Smooth muscle cell (in vitro differentiated cells): ENCODE data around the gene INO80E. TPM values are rescaled to one million over a fixed set of nuclear protein-coding genes. Genes with fewer than 3 reads are reported as not detected.

Experiments used
- DNase-seq: peaks from one replicate; lab custom pipeline; 2025; ENCODE audit not compliant: unreplicated experiment; lab: John Stamatoyannopoulos, UW
- H2AFZ ChIP-seq: fragments of 200-600 bp; sonication (generic); 2 replicates; pipeline ENCODE4 v1.6.0; 2016; ENCODE audit warnings: antibody characterized with exemption, low read depth, mild to moderate bottlenecking
- H3F3A ChIP-seq: fragments of 200-600 bp; sonication (generic); 2 replicates; pipeline ENCODE4 v1.6.0; 2017; ENCODE audit warnings: antibody characterized with exemption, low read depth
- H3K27ac ChIP-seq: fragments of 200-600 bp; sonication (generic); 2 replicates; pipeline ENCODE4 v1.5.1; 2016; ENCODE audit warnings: low read depth, mild to moderate bottlenecking
- H3K27me3 ChIP-seq: fragments of 200-600 bp; sonication (generic); 2 replicates; pipeline ENCODE4 v1.6.1; 2016; ENCODE audit warnings: low read depth, mild to moderate bottlenecking
- H3K36me3 ChIP-seq: fragments of 200-600 bp; sonication (generic); 2 replicates; pipeline ENCODE4 v1.5.1; 2016; ENCODE audit warnings: low read depth
- H3K4me1 ChIP-seq: fragments of 200-600 bp; sonication (generic); 2 replicates; pipeline ENCODE4 v1.5.1; 2016; ENCODE audit warnings: low read depth
- H3K4me2 ChIP-seq: fragments of 200-600 bp; sonication (generic); 2 replicates; pipeline ENCODE4 v1.6.0; 2016; ENCODE audit warnings: mild to moderate bottlenecking
- H3K4me3 ChIP-seq: fragments of 200-600 bp; sonication (generic); 2 replicates; pipeline ENCODE4 v1.5.1; 2016; ENCODE audit warnings: mild to moderate bottlenecking
- H3K79me2 ChIP-seq: fragments of 200-600 bp; sonication (generic); 2 replicates; pipeline ENCODE4 v1.6.0; 2016; ENCODE audit warnings: low read depth, mild to moderate bottlenecking
- H3K9ac ChIP-seq: fragments of 200-600 bp; sonication (generic); 2 replicates; pipeline ENCODE4 v1.6.0; 2016; ENCODE audit warnings: low read depth
- H3K9me3 ChIP-seq: fragments of 200-600 bp; sonication (generic); replicated peaks from 2 replicates; pipeline ENCODE4 v1.5.1; 2016; ENCODE audit warnings: low read depth
- H4K20me1 ChIP-seq: fragments of 200-600 bp; sonication (generic); 2 replicates; pipeline ENCODE4 v1.6.0; 2016; ENCODE audit warnings: low read depth
- CTCF ChIP-seq: fragments of 200-600 bp; sonication (generic); IDR thresholded peaks from 2 replicates; pipeline ENCODE4 v1.5.1; 2017; ENCODE audit warnings: borderline replicate concordance, mild to moderate bottlenecking, antibody characterized with exemption; ENCODE audit not compliant: insufficient read depth, poor library complexity, severe bottlenecking
- WGBS: methylation state at CpG from one replicate; pipeline ENCODE4 v1.1.7; 2016; ENCODE audit warnings: low lambda C conversion rate; 5-methylcytosine and 5-hydroxymethylcytosine counted together
- polyA plus RNA-seq: library from polyadenylated mRNA; unstranded; fragments of >200 nt; fragmentation: Nextera tagmentation; extraction: Ambion mirVana; gene quantifications from 2 replicates; pipeline ENCODE4 v1.2.1, GENCODE V29; 2016
- total RNA-seq: library from RNA; depleted of rRNA; stranded (reverse); fragments of >200 nt; gene quantifications from 2 replicates; pipeline ENCODE4 v1.2.3, GENCODE V29; 2014

The INO80E gene
- total and polyA plus RNA-seq, 2 experiments from 2014 or later = 17.7 to 181 TPM

GRCh38 chr16:29963021-29963743, 32.9 kb upstream of the INO80E start:
- H3K36me3 ChIP-seq = no peaks in the 10 kb centered on the region
- H3K9me3 ChIP-seq = no peaks in the 10 kb centered on the region
- peak overlapping the region; percentile 71 for H3K27ac ChIP-seq
- peaks cover 5% of the 10 kb centered on the region for H3K4me1 ChIP-seq
- no peaks in the 10 kb centered on the region for H3K27me3 ChIP-seq
- H2AFZ ChIP-seq = no peak overlapping the region
- H3K9ac ChIP-seq = no peak overlapping the region
- peak overlapping the region; percentile 86 for H3K4me3 ChIP-seq
- no peak for TF ChIP-seq CTCF
- 95% methylated on average over 14 of the region's 14 CpGs for WGBS
- H4K20me1 ChIP-seq = no peaks in the 10 kb centered on the region
- no peaks in the 10 kb centered on the region for H3K79me2 ChIP-seq
- H3K4me2 ChIP-seq = peak overlapping the region; percentile 92
- DNase-seq = no peak
- H3F3A ChIP-seq = no peaks in the 10 kb centered on the region

- no peaks in the 10 kb centered on the region for H4K20me1 ChIP-seq
- H3K4me1 ChIP-seq = no peaks in the 10 kb centered on the region
- no peak overlapping the region for H3K4me2 ChIP-seq
- 98% methylated on average over 4 of the region's 4 CpGs for WGBS
- no peak for TF ChIP-seq CTCF
- H3K27ac ChIP-seq = no peak overlapping the region
- H2AFZ ChIP-seq = no peak overlapping the region
- H3K9ac ChIP-seq = no peak overlapping the region
- no peak for DNase-seq
- no peak overlapping the region for H3K4me3 ChIP-seq
- no peaks in the 10 kb centered on the region for H3K27me3 ChIP-seq
- peaks cover 3% of the 10 kb centered on the region for H3K36me3 ChIP-seq
- no peaks in the 10 kb centered on the region for H3K9me3 ChIP-seq
- no peaks in the 10 kb centered on the region for H3K79me2 ChIP-seq
- H3F3A ChIP-seq = peaks cover 15% of the 10 kb centered on the region
Measured at GRCh38 chr16:29968205-29968604, 27.8 kb upstream of the INO80E start.

GRCh38 chr16:29971304-29971703, 24.7 kb upstream of the INO80E start:
- peaks cover 21% of the 10 kb centered on the region for H4K20me1 ChIP-seq
- no peaks in the 10 kb centered on the region for H3K9me3 ChIP-seq
- H3K79me2 ChIP-seq = peaks cover 25% of the 10 kb centered on the region
- H3F3A ChIP-seq = peaks cover 16% of the 10 kb centered on the region
- H3K27me3 ChIP-seq = no peaks in the 10 kb centered on the region
- DNase-seq = no peak
- no peak overlapping the region for H3K4me2 ChIP-seq
- no peak overlapping the region for H3K4me3 ChIP-seq
- no peak overlapping the region for H3K27ac ChIP-seq
- H2AFZ ChIP-seq = no peak overlapping the region
- peaks cover 17% of the 10 kb centered on the region for H3K4me1 ChIP-seq
- no peak overlapping the region for H3K9ac ChIP-seq
- no peak for TF ChIP-seq CTCF
- WGBS = 95% methylated on average over 8 of the region's 8 CpGs
- peaks cover 3% of the 10 kb centered on the region for H3K36me3 ChIP-seq

GRCh38 chr16:29972500-29972899, 23.5 kb upstream of the INO80E start:
- H3K4me1 ChIP-seq = peaks cover 25% of the 10 kb centered on the region
- no peak overlapping the region for H3K4me2 ChIP-seq
- H3K27ac ChIP-seq = no peak overlapping the region
- H3K27me3 ChIP-seq = no peaks in the 10 kb centered on the region
- H2AFZ ChIP-seq = no peak overlapping the region
- TF ChIP-seq CTCF = no peak
- H3K9ac ChIP-seq = no peak overlapping the region
- H3K4me3 ChIP-seq = no peak overlapping the region
- no peaks in the 10 kb centered on the region for H3K9me3 ChIP-seq
- WGBS = 100% methylated on average over 1 of the region's 1 CpG
- H4K20me1 ChIP-seq = peaks cover 33% of the 10 kb centered on the region
- peaks cover 3% of the 10 kb centered on the region for H3K36me3 ChIP-seq
- H3K79me2 ChIP-seq = peaks cover 37% of the 10 kb centered on the region
- peaks cover 16% of the 10 kb centered on the region for H3F3A ChIP-seq
- no peak for DNase-seq
